Spleen (tissue), 7 donors: ENCODE results near the gene IL22.

Experiments used
- CTCF ChIP-seq, 11 experiments: fragments of 200-600 bp in 7 of 11; fragments of 450-650 bp in 4 of 11; sonication (generic) in 4 of 11; IDR thresholded peaks in 8 of 11; conservative IDR thresholded peaks in 3 of 11; 1 replicate in 7 of 11; 2 replicates in 4 of 11; pipeline versions ENCODE4 v1.4.0 to v1.8.0; 2016 to 2021; ENCODE audit warnings: antibody characterized with exemption in 11 of 11, inconsistent platforms in 4 of 11, mild to moderate bottlenecking in 1 of 11
- POLR2A ChIP-seq, 3 donors: fragments of 450-650 bp; IDR thresholded peaks; one replicate each; pipeline ENCODE4 v1.5.1; 2017; ENCODE audit warnings: antibody characterized with exemption in 3 of 3, mild to moderate bottlenecking in 1 of 3
- POLR2AphosphoS5 ChIP-seq, 3 donors: sonication (generic); formaldehyde crosslinking; IDR thresholded peaks; one replicate each; pipeline ENCODE4 v1.5.1; 2017; ENCODE audit warnings: antibody characterized with exemption in 3 of 3
- donor health status: DM: no; HTN: no; CAD: no; lungs with moderate emphysema.
- donor health status: DM: no; HTN: no; CAD: no.
- donor health status: DM: no; HTN: no; CAD: no.

- TF ChIP-seq CTCF (IDR thresholded peaks at IDR 0.05 in 8 of 11, conservative IDR thresholded peaks at IDR 0.05 in 3 of 11): no peak
- no peak for TF ChIP-seq POLR2AphosphoS5 (IDR thresholded peaks at IDR 0.05)
- no peak for TF ChIP-seq POLR2A (IDR thresholded peaks at IDR 0.05)
Measured at GRCh38 chr12:68240079-68240478, 13.3 kb downstream of the IL22 start.
